HG02970 (cell line): ENCODE measurements around the gene GABBR2.
"Not testable (repeated sequence)": the region's sequence is repeated elsewhere in the genome, so short reads cannot be mapped to it uniquely, and the experiment has no call there.

ENCODE experiments used
- ATAC-seq: cut with Tn5 transposase; IDR thresholded peaks from one replicate; pipeline ENCODE4 v1.9.1; 2021; ENCODE audit warnings: mild to moderate bottlenecking, moderate library complexity, moderate number of reproducible peaks; ENCODE audit not compliant: unreplicated experiment, low FRiP score

Gene GABBR2

GRCh38 chr9:98688710-98689495, 19.8 kb downstream of the GABBR2 start:
- no peak for ATAC-seq

- no peak for ATAC-seq
Measured at GRCh38 chr9:98687911-98688310, 20.8 kb downstream of the GABBR2 start.

GRCh38 chr9:98686961-98687855, 21.5 kb downstream of the GABBR2 start:
- ATAC-seq: no peak

GRCh38 chr9:98684816-98685215, 23.9 kb downstream of the GABBR2 start:
- ATAC-seq: not testable (repeated sequence)

GRCh38 chr9:98678244-98678842, 30.4 kb downstream of the GABBR2 start:
- ATAC-seq: no peak

- ATAC-seq: no peak
Measured at GRCh38 chr9:98673681-98674080, 35.1 kb downstream of the GABBR2 start.

GRCh38 chr9:98667005-98667640, 41.6 kb downstream of the GABBR2 start:
- ATAC-seq: no peak

GRCh38 chr9:98665501-98665900, 43.2 kb downstream of the GABBR2 start:
- no peak for ATAC-seq

- no peak for ATAC-seq
Measured at GRCh38 chr9:98660541-98660940, 48.2 kb downstream of the GABBR2 start.

GRCh38 chr9:98658951-98659351, 49.8 kb downstream of the GABBR2 start:
- ATAC-seq: no peak

GRCh38 chr9:98657897-98658296, 50.8 kb downstream of the GABBR2 start:
- ATAC-seq: no peak

- no peak for ATAC-seq
Measured at GRCh38 chr9:98656511-98656910, 52.2 kb downstream of the GABBR2 start.

- ATAC-seq: not testable (repeated sequence)
Measured at GRCh38 chr9:98655428-98655827, 53.3 kb downstream of the GABBR2 start.

GRCh38 chr9:98654247-98654646, 54.5 kb downstream of the GABBR2 start:
- ATAC-seq: no peak

- no peak for ATAC-seq
Measured at GRCh38 chr9:98652741-98653140, 56.0 kb downstream of the GABBR2 start.

- no peak for ATAC-seq
Measured at GRCh38 chr9:98652302-98652701, 56.4 kb downstream of the GABBR2 start.

GRCh38 chr9:98647236-98647635, 61.5 kb downstream of the GABBR2 start:
- ATAC-seq: no peak

- ATAC-seq: no peak
Measured at GRCh38 chr9:98644011-98644410, 64.7 kb downstream of the GABBR2 start.

- ATAC-seq: no peak
Measured at GRCh38 chr9:98642661-98643312, 65.9 kb downstream of the GABBR2 start.

GRCh38 chr9:98641695-98642094, 67.0 kb downstream of the GABBR2 start:
- ATAC-seq: no peak
